K562 (cell line): ENCODE results near the gene GRB2. TPM values are rescaled to one million over a fixed set of nuclear protein-coding genes. Genes with fewer than 3 reads are reported as not detected.

Source experiments
- ATAC-seq: fragments of 200-7000 bp; cut with Tn5 transposase; 3 replicates; pipeline ENCODE4 v1.9.1; 2020; ENCODE audit warnings: moderate library complexity
- BruUV-seq: library from RNA; stranded (reverse); fragments of 400-500 nt; replicated peaks from 2 replicates; lab custom pipeline; 2021; lab: Mats Ljungman, UMichigan
- CTCF ChIA-PET: fragments of 300-600 bp; formaldehyde crosslinking; extraction: SDS; loops from one replicate; lab custom pipeline; 2021; ENCODE audit warnings: low intra/inter-chr PET ratio; lab: Yijun Ruan, JAX
- POLR2A ChIA-PET: fragments of 300-600, 350-650 bp; sonication (Branson Sonifier 250); formaldehyde crosslinking; extraction: SDS; loops from one replicate; lab custom pipeline; 2021; ENCODE audit warnings: antibody characterized with exemption, inconsistent platforms; lab: Yijun Ruan, JAX
- DNase-seq, 4 experiments: peaks; one replicate each; pipeline versions ENCODE4 v3.0.0 to v3.0.0-alpha.2; 2011 to 2018; ENCODE audit warnings: low spot score in 3 of 4, mixed read lengths in 3 of 4; ENCODE audit errors: extremely low read depth in 1 of 4
- FAIRE-seq: peaks from 2 replicates; lab custom pipeline; 2011; peaks lifted over from hg19 to GRCh38; lab: Jason Lieb, UNC
- H2AFZ ChIP-seq: 2 replicates; pipeline ENCODE4 v1.6.0; 2011; ENCODE audit warnings: low read depth, low read length, control low read depth, inconsistent platforms
- H3K27ac ChIP-seq: fragments of 200-600 bp; 3 replicates; pipeline ENCODE4 v1.8.0; 2011; ENCODE audit warnings: low read depth, mild to moderate bottlenecking, control low read depth, inconsistent platforms, low read length, moderate library complexity, mixed read lengths; ENCODE audit errors: extremely low read depth
- H3K27me3 ChIP-seq, 2 experiments: fragments of 300-600 bp in 1 of 2; 2 replicates in 1 of 2; 3 replicates in 1 of 2; pipeline versions ENCODE4 v1.6.0 to v1.8.0; 2011; ENCODE audit warnings: inconsistent platforms in 2 of 2, low read length in 2 of 2, mild to moderate bottlenecking in 1 of 2, mixed read lengths in 1 of 2, moderate library complexity in 1 of 2; ENCODE audit not compliant: control insufficient read depth in 2 of 2, insufficient read depth in 2 of 2
- H3K36me3 ChIP-seq: fragments of 300-600 bp; 3 replicates; pipeline ENCODE4 v1.8.0; 2011; ENCODE audit warnings: mild to moderate bottlenecking, low read length, inconsistent platforms; ENCODE audit not compliant: control insufficient read depth, insufficient read depth
- H3K4me1 ChIP-seq, 2 experiments: fragments of 200-600 bp in 1 of 2; replicated peaks in 1 of 2; 2 replicates in 1 of 2; 3 replicates in 1 of 2; pipeline versions ENCODE4 v1.5.1 to v1.8.0; 2011; ENCODE audit warnings: inconsistent platforms in 2 of 2, low read length in 2 of 2, mild to moderate bottlenecking in 1 of 2, mixed read lengths in 1 of 2, moderate library complexity in 1 of 2; ENCODE audit not compliant: control insufficient read depth in 2 of 2, insufficient read depth in 2 of 2
- H3K4me2 ChIP-seq: 2 replicates; pipeline ENCODE4 v1.6.1; 2011; ENCODE audit warnings: low read length, control low read depth, inconsistent platforms, mixed read lengths; ENCODE audit not compliant: insufficient read depth
- H3K4me3 ChIP-seq: fragments of 200-600 bp; sonication (generic), shearing (Covaris generic); 2 replicates; pipeline ENCODE4 v1.5.1; 2016; ENCODE audit warnings: control low read depth, inconsistent platforms
- H3K79me2 ChIP-seq: fragments of 200-600 bp; 3 replicates; pipeline ENCODE4 v1.8.0; 2011; ENCODE audit warnings: low read length, inconsistent platforms; ENCODE audit not compliant: control insufficient read depth, insufficient read depth
- H3K9ac ChIP-seq, 2 experiments: 2 replicates each; pipeline versions ENCODE4 v1.6.0 to v1.6.1; 2011; ENCODE audit warnings: low read depth in 2 of 2, low read length in 2 of 2, control low read depth in 1 of 2, inconsistent platforms in 1 of 2, mild to moderate bottlenecking in 1 of 2, mixed read lengths in 1 of 2; ENCODE audit not compliant: insufficient read depth in 1 of 2
- H3K9me1 ChIP-seq: one replicate; pipeline ENCODE4 v1.6.0; 2011; ENCODE audit warnings: inconsistent platforms, mild to moderate bottlenecking, low read length, moderate library complexity; ENCODE audit not compliant: control insufficient read depth, insufficient read depth
- H3K9me3 ChIP-seq: replicated peaks from 2 replicates; pipeline ENCODE4 v1.5.1; 2011; ENCODE audit warnings: low read depth, low read length, inconsistent platforms; ENCODE audit not compliant: control insufficient read depth, insufficient read depth
- H4K20me1 ChIP-seq: replicated peaks from 2 replicates; pipeline ENCODE4 v1.6.1; 2011; ENCODE audit warnings: low read length, inconsistent platforms, mixed read lengths; ENCODE audit not compliant: control insufficient read depth, insufficient read depth
- ELF2 ChIP-seq: fragments of 250-450 bp; sonication (Bioruptor Pico); IDR thresholded peaks from 2 replicates; pipeline ENCODE4 v1.5.0; 2021; ENCODE audit warnings: mild to moderate bottlenecking
- SIX5 ChIP-seq, 2 experiments: IDR thresholded peaks; 2 replicates each; pipeline ENCODE4 v1.6.1; 2011; ENCODE audit warnings: low read length in 2 of 2, borderline replicate concordance in 1 of 2, low read depth in 1 of 2, mild to moderate bottlenecking in 1 of 2, moderate library complexity in 1 of 2; ENCODE audit not compliant: insufficient read depth in 1 of 2
- ZNF263 ChIP-seq: sonication (generic); formaldehyde crosslinking; IDR thresholded peaks from 2 replicates; pipeline ENCODE4 v1.8.0; 2022; ENCODE audit warnings: mild to moderate bottlenecking, missing genetic modification reagents, borderline replicate concordance
- WGBS: fragments of 100-300 bp; shearing (Covaris generic); methylation state at CpG from one replicate; pipeline ENCODE4 v1.1.6; 2016; ENCODE audit warnings: low coverage, mixed read lengths; ENCODE audit not compliant: insufficient coverage; ENCODE audit errors: missing lambda C conversion rate; 5-methylcytosine and 5-hydroxymethylcytosine counted together
- in situ Hi-C: fragments of 300-500 bp; cut with MboI; formaldehyde crosslinking; loops from 4 replicates; pipeline ENCODE4 v1.15.0; 2018; ENCODE audit warnings: inconsistent platforms, mixed read lengths
- intact Hi-C: fragments of 100-400 bp; cut with micrococcal nuclease; formaldehyde crosslinking; loops from 2 replicates; pipeline ENCODE4 v1.14.2; 2022
- polyA plus RNA-seq, 8 experiments: library from polyadenylated mRNA; depleted of rRNA in 4 of 8; stranded (reverse) in 5 of 8; unstranded in 3 of 8; fragments of >200 nt; fragmentation: Nextera tagmentation in 2 of 8; fragmentation: Illumina TruSeq in 1 of 8; extraction: Ambion mirVana in 2 of 8; extraction: Trizol in 1 of 8; gene quantifications; 2 replicates each; pipeline versions ENCODE4 v1.2.1 to v1.2.3, GENCODE V29; 2011 to 2014; ENCODE audit warnings: inconsistent platforms in 1 of 8, missing spikeins in 1 of 8
- total RNA-seq, 7 experiments: library from RNA; depleted of rRNA in 6 of 7; stranded (reverse); fragments of >200 nt in 6 of 7; fragmentation: Illumina TruSeq in 2 of 7; extraction: Trizol in 2 of 7; gene quantifications; 2 replicates each; pipeline versions ENCODE4 v1.2.1 to v1.2.3, GENCODE V29; 2011 to 2021; ENCODE audit warnings: low replicate concordance in 1 of 7
- TF ChIP-seq, protein P1 (sequence below), 2 experiments: fragments of 250-450 bp in 1 of 2; fragments of 450-650 bp in 1 of 2; sonication (Bioruptor Pico) in 1 of 2; IDR thresholded peaks; 2 replicates each; pipeline versions ENCODE4 v1.6.1 to v1.8.0; 2016 to 2021; ENCODE audit warnings: mild to moderate bottlenecking in 2 of 2, moderate library complexity in 2 of 2, missing compliant biosample characterization in 1 of 2, missing genetic modification characterization in 1 of 2

GRB2 gene
- total and polyA plus RNA-seq, 9 of the 15 experiments (the other 6 are each of a cell fraction or from before 2014, with no cell fraction given) = 57.2 to 136 (median 84.8) TPM

DNA sequence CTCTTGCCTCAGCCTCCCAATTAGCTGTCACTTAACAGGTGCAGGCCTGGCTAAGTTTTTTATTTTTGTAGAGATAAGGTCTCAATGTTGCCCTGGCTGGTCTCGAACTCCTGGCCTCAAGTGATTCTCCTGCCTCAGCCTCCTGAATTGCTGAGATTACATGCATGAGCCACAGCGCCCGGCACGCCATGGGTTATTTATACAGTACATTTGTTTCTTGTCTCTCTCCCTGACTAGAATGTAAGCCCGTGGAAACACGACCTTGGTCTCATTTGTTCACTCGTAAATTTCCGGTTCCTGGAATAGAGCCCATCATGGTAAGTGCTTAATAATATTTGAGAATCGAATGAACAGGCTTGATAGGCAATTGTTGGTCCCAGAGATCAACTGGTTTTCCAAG is 118.3 kb downstream of the GRB2 start:
- ChIA-PET POLR2A (interaction anchor here (0.7 to 5.8 kb wide), 4 partner anchors 10 to 119 kb away, joined by 3 to 43 read pairs (median 4); partner anchors contain the start of genes GRB2 and MIF4GD), CTCF (no interaction called here)
- no peak for FAIRE-seq
- H3K4me3 ChIP-seq = no peak overlapping the region
- peaks cover 42% of the 10 kb centered on the region for H3K36me3 ChIP-seq
- 84% methylated on average over 9 of the region's 9 CpGs for WGBS
- no peaks in the 10 kb centered on the region for H3K9me1 ChIP-seq
- intact Hi-C loops = loop anchor here (10.0 kb wide), 1 partner anchor 238 kb away; the partner anchor contains the start of gene LLGL2
- ATAC-seq = no peak
- no peaks in the 10 kb centered on the region for H3K9me3 ChIP-seq
- no peak for DNase-seq
- no peak overlapping the region for H3K27ac ChIP-seq
- no TSS peak for BruUV-seq
- H3K9ac ChIP-seq = no peak overlapping the region
- in situ Hi-C loops = no loop called here
- no peaks in the 10 kb centered on the region for H3K27me3 ChIP-seq
- H3K4me2 ChIP-seq = peak overlapping the region; percentile 8; the same call in 1 of the 2 replicates
- peaks cover 2 to 16% of the 10 kb centered on the region in 2 experiments; a peak in 2 of 5 replicates for H3K4me1 ChIP-seq
- TF ChIP-seq, protein P1, sequence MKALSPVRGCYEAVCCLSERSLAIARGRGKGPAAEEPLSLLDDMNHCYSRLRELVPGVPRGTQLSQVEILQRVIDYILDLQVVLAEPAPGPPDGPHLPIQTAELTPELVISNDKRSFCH (CRISPR knock-in tag; IDR thresholded peaks at IDR 0.05) = no peak
- TF ChIP-seq, protein P1 (tag; IDR thresholded peaks at IDR 0.05) = no peak
- no peak for TF ChIP-seq ELF2 (CRISPR knock-in tag)
- no peak for TF ChIP-seq SIX5 (IDR thresholded peaks at IDR 0.05; ENCODE audit: borderline replicate concordance in 1 of 2, insufficient read depth in 1 of 2, low read depth in 1 of 2, low read length in 2 of 2)
- TF ChIP-seq ZNF263 (CRISPR knock-in tag) = no peak
- TF ChIP-seq, all 486 proteins: peak for 0
- no peaks in the 10 kb centered on the region for H4K20me1 ChIP-seq
- H3K79me2 ChIP-seq = peaks cover 34% of the 10 kb centered on the region
- H2AFZ ChIP-seq = no peak overlapping the region
